ENCODE measurements around the gene SIGLEC10. TPM values are rescaled to one million over a fixed set of nuclear protein-coding genes. Genes with fewer than 3 reads are reported as not detected.

SIGLEC10 gene
- total RNA-seq, 3 donors from 2014 or later: 1.3 to 10.8 (median 3.8) TPM

DNA sequence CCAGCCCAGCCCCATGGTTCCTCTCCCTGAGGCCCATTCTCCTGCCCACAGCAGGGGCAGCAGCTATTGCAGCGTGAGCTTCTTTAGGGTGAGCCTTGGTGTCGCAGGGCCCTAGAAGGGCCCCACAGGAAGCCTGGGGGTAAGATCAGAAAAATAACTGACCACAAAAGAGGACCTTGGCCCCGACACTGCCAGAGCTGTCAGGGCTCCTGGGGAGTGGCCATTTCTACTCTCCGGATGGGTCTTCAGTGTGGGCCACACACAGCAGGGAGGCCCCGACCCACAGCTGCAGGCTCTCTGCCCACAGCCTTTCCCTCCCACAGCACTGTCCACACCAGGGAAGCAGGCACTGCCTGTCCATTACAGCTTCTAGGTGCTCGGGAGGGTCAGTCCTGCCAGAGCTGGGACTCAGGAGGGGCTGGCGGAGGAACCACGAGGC lies 44.3 kb upstream of the SIGLEC10 start:
- peak; percentile 52 for ATAC-seq
- H3K36me3 ChIP-seq (ENCODE audit: low read depth): no peaks in the 10 kb centered on the region
- H3K4me1 ChIP-seq (ENCODE audit: low read depth): no peaks in the 10 kb centered on the region
- intact Hi-C loops (cut with DNase I, micrococcal nuclease): no loop called here
- no peaks in the 10 kb centered on the region for H3K9me3 ChIP-seq
- no peak for DNase-seq
- H3K4me3 ChIP-seq: no peak overlapping the region
- TF ChIP-seq, protein P1, sequence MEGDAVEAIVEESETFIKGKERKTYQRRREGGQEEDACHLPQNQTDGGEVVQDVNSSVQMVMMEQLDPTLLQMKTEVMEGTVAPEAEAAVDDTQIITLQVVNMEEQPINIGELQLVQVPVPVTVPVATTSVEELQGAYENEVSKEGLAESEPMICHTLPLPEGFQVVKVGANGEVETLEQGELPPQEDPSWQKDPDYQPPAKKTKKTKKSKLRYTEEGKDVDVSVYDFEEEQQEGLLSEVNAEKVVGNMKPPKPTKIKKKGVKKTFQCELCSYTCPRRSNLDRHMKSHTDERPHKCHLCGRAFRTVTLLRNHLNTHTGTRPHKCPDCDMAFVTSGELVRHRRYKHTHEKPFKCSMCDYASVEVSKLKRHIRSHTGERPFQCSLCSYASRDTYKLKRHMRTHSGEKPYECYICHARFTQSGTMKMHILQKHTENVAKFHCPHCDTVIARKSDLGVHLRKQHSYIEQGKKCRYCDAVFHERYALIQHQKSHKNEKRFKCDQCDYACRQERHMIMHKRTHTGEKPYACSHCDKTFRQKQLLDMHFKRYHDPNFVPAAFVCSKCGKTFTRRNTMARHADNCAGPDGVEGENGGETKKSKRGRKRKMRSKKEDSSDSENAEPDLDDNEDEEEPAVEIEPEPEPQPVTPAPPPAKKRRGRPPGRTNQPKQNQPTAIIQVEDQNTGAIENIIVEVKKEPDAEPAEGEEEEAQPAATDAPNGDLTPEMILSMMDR (IDR thresholded peaks at IDR 0.05): no peak

- Histone ChIP-seq H3K4me3 (no peak overlapping the region), H3K4me1 (ENCODE audit: low read depth) (no peaks in the 10 kb centered on the region), H3K36me3 (ENCODE audit: low read depth) (no peaks in the 10 kb centered on the region), H3K9me3 (no peaks in the 10 kb centered on the region)
- intact Hi-C loops (cut with DNase I, micrococcal nuclease): no loop called here
- ATAC-seq (no peak), DNase-seq (no peak)
- TF ChIP-seq, protein P1 (IDR thresholded peaks at IDR 0.05): no peak
Measured at GRCh38 chr19:51460164-51460992, 42.9 kb upstream of the SIGLEC10 start.

- H3K9me3 ChIP-seq: no peaks in the 10 kb centered on the region
- no peak for ATAC-seq
- H3K36me3 ChIP-seq (ENCODE audit: low read depth): no peaks in the 10 kb centered on the region
- intact Hi-C loops (cut with DNase I, micrococcal nuclease): no loop called here
- no peaks in the 10 kb centered on the region for H3K4me1 ChIP-seq (ENCODE audit: low read depth)
- H3K4me3 ChIP-seq: no peak overlapping the region
- TF ChIP-seq, protein P1 (IDR thresholded peaks at IDR 0.05): no peak
- no peak for DNase-seq
Measured at GRCh38 chr19:51458899-51459505, 41.6 kb upstream of the SIGLEC10 start.

GRCh38 chr19:51458051-51458645 lies 40.7 kb upstream of the SIGLEC10 start, which contains the start of gene SIGLEC8:
SIGLEC8 (minus strand) TSS chr19:51458454; CDS start chr19:51458387, 67 bp downstream.
- Histone ChIP-seq H3K36me3 (ENCODE audit: low read depth) (no peaks in the 10 kb centered on the region), H3K9me3 (no peaks in the 10 kb centered on the region), H3K4me1 (ENCODE audit: low read depth) (no peaks in the 10 kb centered on the region), H3K4me3 (no peak within 1 kb of the TSS)
- no peak for DNase-seq
- TF ChIP-seq, protein P1 (IDR thresholded peaks at IDR 0.05): no peak
- no peak for ATAC-seq
- intact Hi-C loops (cut with DNase I, micrococcal nuclease): no loop called here

GRCh38 chr19:51457351-51458013 lies 40.0 kb upstream of the SIGLEC10 start:
- TF ChIP-seq, protein P1 (IDR thresholded peaks at IDR 0.05): no peak
- Histone ChIP-seq H3K9me3 (no peaks in the 10 kb centered on the region), H3K4me1 (ENCODE audit: low read depth) (no peaks in the 10 kb centered on the region), H3K4me3 (no peak overlapping the region), H3K36me3 (ENCODE audit: low read depth) (no peaks in the 10 kb centered on the region)
- no peak for ATAC-seq
- intact Hi-C loops (cut with DNase I, micrococcal nuclease): no loop called here
- DNase-seq: no peak

Data from mucosa of descending colon (tissue), 3 donors.